ENCODE data around the gene GFAP. TPM values are rescaled to one million over a fixed set of nuclear protein-coding genes. Genes with fewer than 3 reads are reported as not detected.

The GFAP gene
- total RNA-seq, 2 donors from 2014 or later, result 0.35 TPM; not detected in 1

DNA sequence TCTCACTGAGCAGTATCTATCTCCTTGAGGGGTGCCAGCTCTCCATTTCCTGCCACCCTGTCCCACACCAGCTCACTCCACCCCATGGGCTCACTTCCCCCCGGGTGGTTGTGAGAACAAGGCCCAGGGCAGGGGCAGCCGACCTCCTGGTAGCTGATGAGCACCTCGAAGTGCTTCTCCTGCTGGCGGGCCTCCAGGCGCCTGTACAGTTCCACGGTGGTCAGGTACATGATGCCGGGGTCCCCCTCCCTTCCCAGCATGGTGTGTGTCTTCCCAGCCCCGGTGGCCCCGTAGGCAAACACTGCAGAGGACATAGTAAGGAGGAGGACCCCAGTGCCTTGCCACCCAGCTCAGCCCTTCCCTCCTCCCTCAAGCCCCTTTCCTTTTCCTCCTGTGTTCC is 19.8 kb upstream of the GFAP start:
- Histone ChIP-seq H3K27ac (ENCODE audit: low read depth, low read length) (no peak overlapping the region), H3K9me3 (ENCODE audit: control insufficient read depth, low read length) (peaks cover 7% of the 10 kb centered on the region), H3K36me3 (ENCODE audit: control insufficient read depth, insufficient read depth, low read length) (peaks cover 81% of the 10 kb centered on the region), H3K27me3 (ENCODE audit: control insufficient read depth, insufficient read depth, low read length, poor library complexity, severe bottlenecking) (no peaks in the 10 kb centered on the region), H3K4me1 (ENCODE audit: control insufficient read depth, insufficient read depth, low read length) (no peaks in the 10 kb centered on the region), H3K4me3 (ENCODE audit: low read length) (no peak overlapping the region), H3K9ac (ENCODE audit: extremely low read depth, low read length, poor library complexity, severe bottlenecking) (no peak overlapping the region)
- 89 to 94% methylated on average over 9 of the region's 9 CpGs for WGBS, 2 experiments (ENCODE audit: insufficient coverage in 1 of 2, insufficient read length in 1 of 2)
- H3K27ac Mint-ChIP-seq, result no peak overlapping the region
- DNase-seq, result peak; percentile 49
- peaks cover 44% of the 10 kb centered on the region for H3K36me3 Mint-ChIP-seq (ENCODE audit: low read depth)
- TF ChIP-seq, protein P1, sequence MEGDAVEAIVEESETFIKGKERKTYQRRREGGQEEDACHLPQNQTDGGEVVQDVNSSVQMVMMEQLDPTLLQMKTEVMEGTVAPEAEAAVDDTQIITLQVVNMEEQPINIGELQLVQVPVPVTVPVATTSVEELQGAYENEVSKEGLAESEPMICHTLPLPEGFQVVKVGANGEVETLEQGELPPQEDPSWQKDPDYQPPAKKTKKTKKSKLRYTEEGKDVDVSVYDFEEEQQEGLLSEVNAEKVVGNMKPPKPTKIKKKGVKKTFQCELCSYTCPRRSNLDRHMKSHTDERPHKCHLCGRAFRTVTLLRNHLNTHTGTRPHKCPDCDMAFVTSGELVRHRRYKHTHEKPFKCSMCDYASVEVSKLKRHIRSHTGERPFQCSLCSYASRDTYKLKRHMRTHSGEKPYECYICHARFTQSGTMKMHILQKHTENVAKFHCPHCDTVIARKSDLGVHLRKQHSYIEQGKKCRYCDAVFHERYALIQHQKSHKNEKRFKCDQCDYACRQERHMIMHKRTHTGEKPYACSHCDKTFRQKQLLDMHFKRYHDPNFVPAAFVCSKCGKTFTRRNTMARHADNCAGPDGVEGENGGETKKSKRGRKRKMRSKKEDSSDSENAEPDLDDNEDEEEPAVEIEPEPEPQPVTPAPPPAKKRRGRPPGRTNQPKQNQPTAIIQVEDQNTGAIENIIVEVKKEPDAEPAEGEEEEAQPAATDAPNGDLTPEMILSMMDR (conservative IDR thresholded peaks at IDR 0.05), result no peak
- H3K4me1 Mint-ChIP-seq, result peaks cover 9% of the 10 kb centered on the region
- H3K9me3 Mint-ChIP-seq, result peaks cover 3% of the 10 kb centered on the region
- no peak overlapping the region for H3K4me3 Mint-ChIP-seq
- no peaks in the 10 kb centered on the region for H3K27me3 Mint-ChIP-seq (ENCODE audit: insufficient read depth)

DNA sequence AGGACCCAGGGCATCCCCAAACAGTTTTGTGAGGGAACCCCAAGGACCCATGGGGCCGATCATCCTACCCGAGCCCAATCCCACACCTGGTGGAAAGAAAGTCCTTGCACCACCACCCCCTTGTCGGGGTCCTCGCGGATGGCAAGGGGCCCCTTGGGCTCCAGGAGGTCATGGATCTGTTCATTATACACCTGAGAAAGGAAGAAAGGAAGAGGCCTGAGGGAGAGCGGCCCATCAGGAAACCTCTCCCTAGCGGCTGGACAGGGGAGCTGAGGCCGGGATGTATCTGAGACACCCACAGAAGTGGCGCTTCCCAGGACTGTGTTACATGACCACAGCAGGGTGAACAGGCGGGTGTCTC is 19.4 kb upstream of the GFAP start:
- H3K27ac ChIP-seq (ENCODE audit: low read depth, low read length), result no peak overlapping the region
- no peak overlapping the region for H3K9ac ChIP-seq (ENCODE audit: extremely low read depth, low read length, poor library complexity, severe bottlenecking)
- DNase-seq, result peak; percentile 26
- Mint-ChIP-seq H3K27me3 (ENCODE audit: insufficient read depth) (no peaks in the 10 kb centered on the region), H3K4me1 (peaks cover 9% of the 10 kb centered on the region), H3K9me3 (peaks cover 3% of the 10 kb centered on the region), H3K36me3 (ENCODE audit: low read depth) (peaks cover 44% of the 10 kb centered on the region), H3K4me3 (no peak overlapping the region), H3K27ac (no peak overlapping the region)
- peaks cover 81% of the 10 kb centered on the region for H3K36me3 ChIP-seq (ENCODE audit: control insufficient read depth, insufficient read depth, low read length)
- 97 to 98% methylated on average over 8 to 10 of the region's 10 CpGs for WGBS, 2 experiments (ENCODE audit: insufficient coverage in 1 of 2, insufficient read length in 1 of 2)
- H3K27me3 ChIP-seq (ENCODE audit: control insufficient read depth, insufficient read depth, low read length, poor library complexity, severe bottlenecking), result no peaks in the 10 kb centered on the region
- no peaks in the 10 kb centered on the region for H3K4me1 ChIP-seq (ENCODE audit: control insufficient read depth, insufficient read depth, low read length)
- peaks cover 7% of the 10 kb centered on the region for H3K9me3 ChIP-seq (ENCODE audit: control insufficient read depth, low read length)
- TF ChIP-seq, protein P1 (conservative IDR thresholded peaks at IDR 0.05), result no peak
- H3K4me3 ChIP-seq (ENCODE audit: low read length), result no peak overlapping the region

DNA sequence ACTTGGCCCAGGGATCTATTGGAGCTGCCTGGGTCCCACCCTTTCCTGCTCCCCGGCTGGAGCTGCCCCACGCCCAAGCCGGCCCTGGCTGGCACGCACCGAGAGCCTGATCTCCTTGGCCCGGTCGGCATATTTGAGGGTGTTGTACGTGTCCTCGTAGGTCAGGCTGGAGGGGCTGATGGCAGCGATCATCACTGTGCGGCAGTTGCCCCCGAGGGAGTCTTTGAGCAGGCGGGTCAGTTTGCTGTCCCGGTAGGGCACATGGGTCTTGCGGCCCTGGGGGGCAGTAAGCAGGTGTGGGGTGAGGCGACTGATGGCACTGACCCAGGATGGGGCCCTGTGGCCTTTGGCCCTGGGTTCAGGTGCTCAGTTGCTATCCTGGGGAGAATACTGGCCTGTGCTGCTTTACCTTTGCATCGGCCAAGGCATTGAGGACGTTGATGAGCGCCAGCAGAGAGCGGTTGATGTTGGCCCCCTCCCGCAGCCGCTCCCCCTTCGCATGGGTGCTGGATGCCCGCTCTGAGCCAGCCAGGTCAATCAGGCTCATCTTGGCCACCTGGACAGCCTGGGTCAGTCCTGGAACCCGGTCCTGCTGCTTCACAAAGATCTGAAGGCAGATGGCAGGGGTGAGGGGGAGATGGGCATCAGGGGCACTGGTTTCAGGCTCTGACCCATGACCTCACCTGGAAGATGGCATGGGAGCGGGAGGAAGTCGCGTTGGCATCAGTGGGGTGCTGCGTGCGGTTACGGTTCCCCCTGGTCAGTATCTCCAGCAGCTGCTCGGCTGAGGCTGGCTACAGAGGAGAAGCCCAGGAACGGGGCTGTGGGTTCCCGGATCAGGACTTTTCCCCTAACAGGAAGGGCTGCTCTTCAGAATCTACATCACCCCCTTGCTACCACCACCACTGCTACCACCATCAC is 18.8 kb upstream of the GFAP start:
- Mint-ChIP-seq H3K9me3 (peaks cover 3% of the 10 kb centered on the region), H3K4me1 (peaks cover 9% of the 10 kb centered on the region), H3K4me3 (no peak overlapping the region), H3K27me3 (ENCODE audit: insufficient read depth) (no peaks in the 10 kb centered on the region), H3K27ac (no peak overlapping the region), H3K36me3 (ENCODE audit: low read depth) (peaks cover 49% of the 10 kb centered on the region)
- Histone ChIP-seq H3K9ac (ENCODE audit: extremely low read depth, low read length, poor library complexity, severe bottlenecking) (no peak overlapping the region), H3K4me3 (ENCODE audit: low read length) (no peak overlapping the region), H3K9me3 (ENCODE audit: control insufficient read depth, low read length) (peaks cover 7% of the 10 kb centered on the region), H3K27ac (ENCODE audit: low read depth, low read length) (no peak overlapping the region), H3K4me1 (ENCODE audit: control insufficient read depth, insufficient read depth, low read length) (no peaks in the 10 kb centered on the region), H3K27me3 (ENCODE audit: control insufficient read depth, insufficient read depth, low read length, poor library complexity, severe bottlenecking) (no peaks in the 10 kb centered on the region), H3K36me3 (ENCODE audit: control insufficient read depth, insufficient read depth, low read length) (peaks cover 82% of the 10 kb centered on the region)
- 95 to 99% methylated on average over 30 to 34 of the region's 34 CpGs for WGBS, 2 experiments (ENCODE audit: insufficient coverage in 1 of 2, insufficient read length in 1 of 2)
- TF ChIP-seq, protein P1 (conservative IDR thresholded peaks at IDR 0.05), result no peak
- DNase-seq, result peak; percentile 36
